GM18951 (cell line): ENCODE results near the gene BTBD3.

Experiments
- POLR2A ChIP-seq: IDR thresholded peaks from 4 replicates; pipeline ENCODE4 v1.6.1; 2011; ENCODE audit warnings: mild to moderate bottlenecking; ENCODE audit not compliant: insufficient read length, insufficient read depth; ENCODE audit errors: extremely low read depth
- in situ Hi-C: fragments of 300-500 bp; cut with MboI; formaldehyde crosslinking; loops from one replicate; pipeline ENCODE4 v1.12.0; 2022; ENCODE audit warnings: low sequenced_read_pairs, mixed read lengths, inconsistent platforms; ENCODE audit not compliant: unreplicated experiment

The BTBD3 gene

GRCh38 chr20:11917663-11918062 is at the start of gene BTBD3:
BTBD3 (plus strand) TSS chr20:11917893; CDS start chr20:11918276, 383 bp downstream.
- in situ Hi-C loops = no loop called here

GRCh38 chr20:11869641-11870040 is 48.1 kb upstream of the BTBD3 start:
- TF ChIP-seq POLR2A = no peak
- in situ Hi-C loops = no loop called here

More at GRCh38 chr20:11917663-11918062, at the start of gene BTBD3:
- peak; percentile 30 for TF ChIP-seq POLR2A

GRCh38 chr20:11870411-11870810 is 47.3 kb upstream of the BTBD3 start:
- TF ChIP-seq POLR2A = no peak

GRCh38 chr20:11876555-11876954 is 41.1 kb upstream of the BTBD3 start:
- in situ Hi-C loops = no loop called here
- no peak for TF ChIP-seq POLR2A

More at GRCh38 chr20:11870411-11870810, 47.3 kb upstream of the BTBD3 start:
- in situ Hi-C loops = no loop called here

DNA sequence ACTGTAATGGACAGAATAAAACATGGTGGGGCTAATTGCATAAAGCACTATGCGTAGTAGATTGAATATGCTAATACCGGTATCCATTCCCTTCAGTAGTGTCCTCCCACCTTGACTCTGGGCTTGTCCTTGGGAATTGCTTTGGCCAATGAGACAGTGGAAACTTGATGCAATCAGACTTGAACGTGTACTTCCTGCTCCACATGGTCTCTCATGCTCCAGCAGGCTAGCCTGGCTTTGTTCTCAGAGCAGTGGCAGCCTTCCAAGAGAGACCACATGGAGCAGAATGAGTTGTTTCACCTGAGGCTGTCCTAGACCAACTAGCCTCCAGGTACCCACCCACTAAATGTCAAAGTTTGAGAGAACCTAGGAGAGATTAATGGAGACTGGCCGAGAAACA is 37.0 kb upstream of the BTBD3 start:
- in situ Hi-C loops = no loop called here
- no peak for TF ChIP-seq POLR2A

DNA sequence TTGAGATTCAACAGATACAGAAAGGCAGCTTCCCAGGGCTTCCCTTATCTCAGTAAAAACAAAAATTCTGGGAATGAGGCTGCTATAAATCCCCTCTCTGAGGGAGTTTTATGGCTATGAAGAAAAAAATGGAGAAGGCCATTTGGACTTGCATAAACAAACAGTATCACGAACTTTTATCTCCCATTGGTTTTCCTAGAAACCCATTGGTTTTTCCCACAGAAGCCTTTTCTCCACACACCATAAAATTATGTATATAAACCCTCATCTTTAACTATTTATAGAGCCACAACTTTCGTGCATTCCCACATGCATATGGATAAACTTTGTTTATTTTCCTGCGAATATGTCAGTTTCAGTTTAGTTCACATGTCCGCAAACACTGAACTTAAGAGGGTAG is 36.2 kb upstream of the BTBD3 start:
- no peak for TF ChIP-seq POLR2A
- in situ Hi-C loops = no loop called here

DNA sequence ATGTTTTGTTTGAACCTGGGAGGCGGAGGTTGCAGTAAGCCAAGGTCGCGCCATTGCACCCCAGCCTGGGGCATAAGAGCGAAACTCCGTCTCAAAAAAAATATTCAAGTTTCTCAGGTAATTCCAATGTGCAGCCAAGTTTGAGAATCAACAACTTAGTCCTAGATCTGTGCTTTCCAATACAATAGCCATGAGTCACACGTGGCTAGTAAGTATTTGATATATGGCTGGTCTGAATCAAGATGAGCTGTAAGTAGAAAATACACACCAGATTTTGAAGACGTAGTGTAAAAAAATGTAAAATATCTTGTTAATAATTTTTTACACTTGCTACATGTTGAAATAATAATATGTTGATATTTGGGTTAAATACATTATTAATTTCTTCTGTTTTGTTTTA is 35.0 kb upstream of the BTBD3 start:
- in situ Hi-C loops = no loop called here
- TF ChIP-seq POLR2A = no peak

DNA sequence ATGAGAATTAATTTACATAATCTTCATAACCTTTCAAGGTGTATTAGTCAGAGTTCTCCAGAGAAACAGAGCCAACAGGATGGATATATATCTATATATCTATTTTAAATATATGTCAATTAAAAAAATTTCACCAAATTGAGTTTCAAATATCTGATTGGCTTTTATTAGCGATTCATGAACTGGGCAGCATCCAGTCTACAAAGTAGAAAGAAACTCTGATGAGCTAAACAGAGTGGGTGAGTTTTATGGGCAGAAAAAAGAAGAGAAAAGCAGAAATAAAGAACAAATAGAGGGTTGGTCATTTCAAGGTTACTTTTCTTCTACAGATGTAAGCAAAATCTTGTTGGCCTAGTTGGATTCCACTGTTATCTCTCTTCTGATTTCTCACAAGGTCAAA is 29.0 kb upstream of the BTBD3 start:
- in situ Hi-C loops = no loop called here
- no peak for TF ChIP-seq POLR2A

GRCh38 chr20:11890331-11891076 is 27.2 kb upstream of the BTBD3 start:
- TF ChIP-seq POLR2A = peak; percentile 55
- in situ Hi-C loops = no loop called here

GRCh38 chr20:11891077-11891775 is 26.5 kb upstream of the BTBD3 start:
- in situ Hi-C loops = no loop called here
- TF ChIP-seq POLR2A = no peak

GRCh38 chr20:11891776-11892545 is 25.7 kb upstream of the BTBD3 start:
- in situ Hi-C loops = no loop called here
- TF ChIP-seq POLR2A = no peak

- in situ Hi-C loops = no loop called here
- TF ChIP-seq POLR2A = no peak
Observed at GRCh38 chr20:11894062-11894461, 23.6 kb upstream of the BTBD3 start.

DNA sequence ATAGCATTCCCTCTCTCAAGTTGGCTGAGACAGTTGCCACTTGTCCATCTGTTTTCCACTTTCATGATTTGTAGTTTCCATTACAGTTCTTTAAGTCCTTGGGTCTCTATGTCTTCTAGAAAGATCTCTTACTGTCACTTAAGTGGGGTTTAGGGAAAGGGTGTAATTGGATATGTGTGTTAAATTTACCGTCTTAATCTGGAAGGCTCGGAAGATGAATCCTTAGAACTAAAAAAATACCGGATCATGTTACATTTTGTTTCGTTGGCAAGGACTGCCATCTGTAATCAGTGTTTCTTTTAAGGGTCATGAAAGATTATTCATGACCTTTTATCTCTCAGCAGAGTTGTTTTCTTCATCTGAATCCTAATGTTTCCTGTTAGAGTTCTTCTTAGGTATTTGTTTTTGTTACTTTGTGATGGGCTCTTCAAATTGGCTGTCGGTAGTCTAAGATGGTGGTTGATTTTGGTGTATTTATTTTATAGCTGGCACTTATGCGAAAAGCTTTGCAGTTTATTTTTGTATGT is 21.8 kb upstream of the BTBD3 start:
- TF ChIP-seq POLR2A = no peak
- in situ Hi-C loops = no loop called here

DNA sequence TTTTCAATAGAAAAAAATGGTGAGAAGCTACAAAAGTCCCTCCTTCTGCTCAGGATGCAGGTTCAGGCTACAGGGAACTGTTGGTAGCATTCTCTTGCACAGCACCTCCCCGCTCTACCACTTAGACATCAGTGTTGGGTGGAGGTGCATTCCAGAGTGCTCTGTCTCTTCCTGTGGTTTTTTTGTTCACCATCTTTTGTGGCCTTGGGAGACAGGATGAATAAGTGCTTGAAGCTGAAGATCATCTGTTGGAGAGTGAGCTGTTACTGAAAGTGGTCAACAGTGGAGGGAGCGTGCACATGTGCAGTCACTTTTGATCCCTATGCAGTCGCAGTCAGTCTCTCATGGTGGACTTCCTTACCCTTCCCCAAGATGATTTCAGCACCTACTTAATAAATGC is 16.6 kb upstream of the BTBD3 start:
- in situ Hi-C loops = no loop called here
- no peak for TF ChIP-seq POLR2A

GRCh38 chr20:11902285-11902697 is 15.4 kb upstream of the BTBD3 start:
- no peak for TF ChIP-seq POLR2A
- in situ Hi-C loops = no loop called here
